Measurements from ENCODE around the gene ZNF784. TPM values are rescaled to one million over a fixed set of nuclear protein-coding genes. Genes with fewer than 3 reads are reported as not detected.

Gene ZNF784
- total and polyA plus RNA-seq, 9 donors = 6.0 to 16.9 (median 11.7) TPM

DNA sequence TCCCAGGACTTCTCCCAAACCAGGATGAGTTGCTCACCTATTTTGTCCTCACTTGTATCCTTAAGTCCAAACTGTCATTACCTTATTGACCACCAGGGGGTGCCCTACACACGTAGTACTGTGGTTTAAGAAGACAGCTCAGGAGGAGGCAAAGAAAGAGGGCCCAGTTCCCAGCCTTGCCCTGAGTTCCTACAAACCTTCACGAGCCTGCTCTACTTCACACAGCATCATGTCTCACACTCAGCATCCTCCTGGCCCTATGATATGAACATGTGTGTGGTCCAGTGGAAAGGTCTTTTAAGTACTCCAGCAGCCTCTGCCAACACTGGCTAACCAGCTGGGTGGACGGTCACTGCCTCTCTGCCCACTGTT, 8.1 kb upstream of the ZNF784 start:
- peaks cover 10% of the 10 kb centered on the region for H3K4me1 ChIP-seq (ENCODE audit: insufficient read depth)
- intact Hi-C loops (cut with DNase I) = loop anchor here in 2 of 4 donors (5.0 to 10.0 kb wide), 2 partner anchors 115 to 518 kb away; partner anchors contain the start of gene PPP1R12C (in 1 of the 2)
- no peaks in the 10 kb centered on the region for H3K27me3 ChIP-seq
- DNase-seq = peak; percentile 63 to 93 (median 81)
- H3K9me3 ChIP-seq = no peaks in the 10 kb centered on the region
- no peak overlapping the region for H3K4me3 ChIP-seq
- no peak overlapping the region for H3K27ac ChIP-seq
- 18 to 27% (median 22%) methylated on average over 3 of the region's 3 CpGs for WGBS, 3 donors
- no peaks in the 10 kb centered on the region for H3K36me3 ChIP-seq
- TF ChIP-seq, protein P1, sequence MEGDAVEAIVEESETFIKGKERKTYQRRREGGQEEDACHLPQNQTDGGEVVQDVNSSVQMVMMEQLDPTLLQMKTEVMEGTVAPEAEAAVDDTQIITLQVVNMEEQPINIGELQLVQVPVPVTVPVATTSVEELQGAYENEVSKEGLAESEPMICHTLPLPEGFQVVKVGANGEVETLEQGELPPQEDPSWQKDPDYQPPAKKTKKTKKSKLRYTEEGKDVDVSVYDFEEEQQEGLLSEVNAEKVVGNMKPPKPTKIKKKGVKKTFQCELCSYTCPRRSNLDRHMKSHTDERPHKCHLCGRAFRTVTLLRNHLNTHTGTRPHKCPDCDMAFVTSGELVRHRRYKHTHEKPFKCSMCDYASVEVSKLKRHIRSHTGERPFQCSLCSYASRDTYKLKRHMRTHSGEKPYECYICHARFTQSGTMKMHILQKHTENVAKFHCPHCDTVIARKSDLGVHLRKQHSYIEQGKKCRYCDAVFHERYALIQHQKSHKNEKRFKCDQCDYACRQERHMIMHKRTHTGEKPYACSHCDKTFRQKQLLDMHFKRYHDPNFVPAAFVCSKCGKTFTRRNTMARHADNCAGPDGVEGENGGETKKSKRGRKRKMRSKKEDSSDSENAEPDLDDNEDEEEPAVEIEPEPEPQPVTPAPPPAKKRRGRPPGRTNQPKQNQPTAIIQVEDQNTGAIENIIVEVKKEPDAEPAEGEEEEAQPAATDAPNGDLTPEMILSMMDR (IDR thresholded peaks at IDR 0.05) = peak; percentile 77 to 90 (median 79)
- TF ChIP-seq EP300 (IDR thresholded peaks at IDR 0.05) (no peak), POLR2A (IDR thresholded peaks at IDR 0.05) (no peak)

DNA sequence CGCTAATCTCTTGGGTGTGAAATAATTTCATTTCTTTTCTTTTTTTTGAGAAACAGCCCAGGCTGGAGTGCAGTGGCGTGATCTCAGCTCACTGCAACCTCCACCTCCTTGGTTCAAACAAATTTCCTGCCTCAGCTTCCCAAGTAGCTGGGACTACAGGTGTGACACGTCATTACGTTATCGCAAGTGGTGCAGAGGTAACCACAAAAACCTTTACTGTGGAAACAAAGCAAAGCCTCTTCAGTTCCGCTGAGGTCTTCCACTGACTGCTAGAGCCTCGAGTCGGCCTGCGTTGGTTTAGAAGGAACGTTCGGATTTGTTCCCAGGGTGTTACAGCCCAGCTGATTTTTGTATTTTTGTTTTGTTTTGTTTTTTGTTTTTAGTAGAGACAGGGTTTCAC, 2.0 kb upstream of the ZNF784 start:
- TF ChIP-seq POLR2A (IDR thresholded peaks at IDR 0.05) = no peak
- TF ChIP-seq EP300 (IDR thresholded peaks at IDR 0.05) = no peak
- TF ChIP-seq, protein P1 (IDR thresholded peaks at IDR 0.05) = no peak
- Histone ChIP-seq H3K27ac (no peak overlapping the region), H3K9me3 (no peaks in the 10 kb centered on the region), H3K4me3 (no peak overlapping the region), H3K4me1 (ENCODE audit: insufficient read depth) (peaks cover 4% of the 10 kb centered on the region), H3K27me3 (no peaks in the 10 kb centered on the region), H3K36me3 (no peaks in the 10 kb centered on the region)
- no peak for DNase-seq
- intact Hi-C loops (cut with DNase I) = no loop called here
- 82 to 87% (median 85%) methylated on average over 11 of the region's 11 CpGs for WGBS, 3 donors

DNA sequence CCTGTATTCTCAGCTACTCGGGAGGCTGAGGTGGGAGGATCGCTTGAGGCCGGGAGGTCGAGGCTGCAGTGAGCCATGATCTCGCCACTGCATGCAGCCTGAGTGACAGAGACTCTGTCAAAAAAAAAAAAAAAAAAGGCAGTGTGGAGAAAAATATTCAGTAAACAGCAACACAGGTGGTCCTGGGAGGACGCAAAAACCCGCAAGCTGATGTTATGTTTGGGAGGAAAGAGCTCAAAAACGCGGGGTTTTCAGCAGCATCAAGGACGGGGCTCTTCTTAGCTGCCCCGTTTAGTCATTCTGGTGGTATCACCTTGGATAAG, 599 bp upstream of the ZNF784 start:
- Histone ChIP-seq H3K36me3 (no peaks in the 10 kb centered on the region), H3K9me3 (no peaks in the 10 kb centered on the region), H3K4me3 (peak overlapping the region; percentile 60), H3K27me3 (no peaks in the 10 kb centered on the region), H3K27ac (peak overlapping the region in 1 of 2 donors; percentile 90), H3K4me1 (ENCODE audit: insufficient read depth) (peaks cover 4% of the 10 kb centered on the region)
- no peak for TF ChIP-seq EP300 (IDR thresholded peaks at IDR 0.05)
- no peak for TF ChIP-seq POLR2A (IDR thresholded peaks at IDR 0.05)
- 14 to 24% (median 19%) methylated on average over 11 of the region's 11 CpGs for WGBS, 3 donors
- intact Hi-C loops (cut with DNase I) = no loop called here
- DNase-seq = peak in 1 of 5 donors; percentile 45

DNA sequence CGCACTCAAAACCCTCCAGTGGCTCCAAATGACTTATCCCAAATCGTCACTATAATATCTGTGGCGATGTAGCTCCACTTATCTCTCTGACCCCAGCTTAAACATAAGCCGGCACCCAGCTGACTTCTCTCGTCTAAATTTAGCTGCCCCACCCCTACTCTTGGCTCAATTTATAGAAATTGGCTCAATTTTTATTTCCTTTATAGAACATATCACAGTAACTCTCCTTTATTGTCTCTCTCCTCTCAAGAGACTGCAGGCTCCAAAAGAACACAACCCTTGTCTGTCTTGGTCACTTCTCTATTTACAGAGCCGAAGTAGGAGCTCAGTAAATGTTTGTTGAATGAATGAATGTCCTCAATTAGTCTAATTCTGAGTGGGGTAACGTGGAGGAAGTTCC, 805 bp downstream of the ZNF784 start:
- Histone ChIP-seq H3K27ac (peak overlapping the region; percentile 90 to 91), H3K27me3 (no peaks in the 10 kb centered on the region), H3K9me3 (no peaks in the 10 kb centered on the region), H3K36me3 (no peaks in the 10 kb centered on the region), H3K4me3 (peak overlapping the region; percentile 60), H3K4me1 (ENCODE audit: insufficient read depth) (peaks cover 4% of the 10 kb centered on the region)
- TF ChIP-seq EP300 (IDR thresholded peaks at IDR 0.05) (no peak), POLR2A (IDR thresholded peaks at IDR 0.05) (no peak)
- TF ChIP-seq, protein P1 (IDR thresholded peaks at IDR 0.05) = no peak
- 46 to 52% (median 51%) methylated on average over 7 of the region's 7 CpGs for WGBS, 3 donors
- intact Hi-C loops (cut with DNase I) = loop anchor here in 1 of 4 donors (5.0 kb wide), 1 partner anchor 106 kb away; no protein-coding TSS in a partner anchor
- no peak for DNase-seq

DNA sequence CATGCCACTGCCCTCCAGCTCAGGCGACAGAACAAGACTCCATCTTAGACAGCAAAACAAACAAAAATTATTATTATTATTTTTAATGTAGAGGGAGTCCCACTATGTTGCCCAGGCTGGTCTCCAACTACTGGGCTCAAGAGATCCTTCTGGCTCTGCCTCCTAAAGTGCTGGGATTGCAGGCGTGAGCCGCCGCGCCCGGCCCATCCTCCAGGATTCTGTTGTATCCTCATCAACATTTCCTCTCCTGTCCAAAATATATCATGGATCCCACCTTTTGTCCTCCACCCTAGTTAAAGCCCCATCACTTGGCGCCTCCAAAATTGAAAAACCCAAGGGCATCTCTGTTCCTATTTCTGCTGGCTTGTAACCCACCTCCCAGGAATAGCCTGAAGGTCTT, 1.2 kb downstream of the ZNF784 start:
- 87 to 93% (median 90%) methylated on average over 7 of the region's 7 CpGs for WGBS, 3 donors
- no peak overlapping the region for H3K27ac ChIP-seq

More for the DNA sequence above, 1.2 kb downstream of the ZNF784 start:
- intact Hi-C loops (cut with DNase I) = loop anchor here in 1 of 4 donors (5.0 kb wide), 1 partner anchor 106 kb away; no protein-coding TSS in a partner anchor
- no peaks in the 10 kb centered on the region for H3K36me3 ChIP-seq
- H3K4me1 ChIP-seq (ENCODE audit: insufficient read depth) = peaks cover 4% of the 10 kb centered on the region
- no peak overlapping the region for H3K4me3 ChIP-seq
- no peaks in the 10 kb centered on the region for H3K9me3 ChIP-seq
- no peaks in the 10 kb centered on the region for H3K27me3 ChIP-seq
- TF ChIP-seq, protein P1 (IDR thresholded peaks at IDR 0.05) = no peak
- TF ChIP-seq POLR2A (IDR thresholded peaks at IDR 0.05) (no peak), EP300 (IDR thresholded peaks at IDR 0.05) (no peak)
- DNase-seq = no peak
